GM10248 (cell line): ENCODE data around the gene CNGA2.

Experiments
- CTCF ChIA-PET: fragments of 300-600 bp; sonication (Branson Sonifier 250); formaldehyde crosslinking; extraction: SDS; loops from one replicate; lab custom pipeline; 2021; ENCODE audit warnings: antibody characterized with exemption; lab: Yijun Ruan, JAX
- POLR2A ChIA-PET: fragments of 350-650 bp; sonication (Branson Sonifier 250); formaldehyde crosslinking; extraction: SDS; loops from one replicate; lab custom pipeline; 2020; ENCODE audit warnings: antibody characterized with exemption; lab: Yijun Ruan, JAX
- DNase-seq: peaks from one replicate; pipeline ENCODE4 v3.0.0; 2012; ENCODE audit errors: extremely low spot score
- TF ChIP-seq, protein P1 (sequence below): IDR thresholded peaks from 2 replicates; pipeline ENCODE4 v1.5.1; 2012; ENCODE audit warnings: mild to moderate bottlenecking, low read depth; ENCODE audit errors: extremely low read depth, missing control alignments, control extremely low read depth

Gene CNGA2

DNA sequence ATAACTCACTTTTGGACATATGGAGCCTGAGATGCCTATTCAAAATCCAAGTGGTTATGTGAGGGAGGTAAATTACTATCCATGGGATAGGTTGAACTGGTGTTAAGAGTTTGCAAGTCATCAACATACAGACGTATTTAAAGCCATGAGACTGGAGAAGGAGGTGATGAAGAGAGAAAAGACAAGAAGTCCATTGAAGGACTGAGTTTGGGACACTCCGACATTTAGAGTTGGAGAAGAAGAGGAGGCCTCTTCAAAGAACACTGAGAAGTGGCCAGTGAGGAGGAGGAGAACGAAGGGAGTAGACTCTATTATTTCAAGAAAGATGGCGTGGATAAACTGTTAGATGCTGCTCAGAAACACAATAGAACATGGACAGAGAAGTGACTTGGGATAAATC lies at the start of gene CNGA2:
Gene CNGA2 (plus strand): TSS at position 301 of the 400 bp plus-strand sequence. CDS start 3,738 bp downstream, outside the sequence.
- ChIA-PET CTCF (no interaction called here), POLR2A (no interaction called here)
- DNase-seq, result no peak
- TF ChIP-seq, protein P1, sequence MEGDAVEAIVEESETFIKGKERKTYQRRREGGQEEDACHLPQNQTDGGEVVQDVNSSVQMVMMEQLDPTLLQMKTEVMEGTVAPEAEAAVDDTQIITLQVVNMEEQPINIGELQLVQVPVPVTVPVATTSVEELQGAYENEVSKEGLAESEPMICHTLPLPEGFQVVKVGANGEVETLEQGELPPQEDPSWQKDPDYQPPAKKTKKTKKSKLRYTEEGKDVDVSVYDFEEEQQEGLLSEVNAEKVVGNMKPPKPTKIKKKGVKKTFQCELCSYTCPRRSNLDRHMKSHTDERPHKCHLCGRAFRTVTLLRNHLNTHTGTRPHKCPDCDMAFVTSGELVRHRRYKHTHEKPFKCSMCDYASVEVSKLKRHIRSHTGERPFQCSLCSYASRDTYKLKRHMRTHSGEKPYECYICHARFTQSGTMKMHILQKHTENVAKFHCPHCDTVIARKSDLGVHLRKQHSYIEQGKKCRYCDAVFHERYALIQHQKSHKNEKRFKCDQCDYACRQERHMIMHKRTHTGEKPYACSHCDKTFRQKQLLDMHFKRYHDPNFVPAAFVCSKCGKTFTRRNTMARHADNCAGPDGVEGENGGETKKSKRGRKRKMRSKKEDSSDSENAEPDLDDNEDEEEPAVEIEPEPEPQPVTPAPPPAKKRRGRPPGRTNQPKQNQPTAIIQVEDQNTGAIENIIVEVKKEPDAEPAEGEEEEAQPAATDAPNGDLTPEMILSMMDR, result no peak

DNA sequence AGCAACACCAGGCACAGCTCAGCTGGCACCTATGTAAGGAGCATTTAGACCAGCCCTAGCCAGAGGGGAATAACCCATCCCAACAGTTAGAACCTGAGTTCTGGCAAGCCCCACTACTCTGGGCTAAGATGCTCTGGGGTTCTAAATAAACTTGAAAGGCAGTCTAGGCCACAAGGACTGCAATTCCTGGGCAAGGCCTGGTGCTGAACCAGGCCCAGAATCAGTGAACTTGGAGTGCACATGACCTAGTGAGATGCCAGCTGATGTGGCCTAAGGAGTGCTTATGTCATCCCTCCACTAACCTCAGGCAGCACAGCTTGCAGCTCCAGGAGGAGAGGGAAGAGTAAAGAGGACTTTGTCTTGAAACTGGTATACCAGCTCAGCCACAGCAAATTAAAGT lies 46.9 kb upstream of the CNGA2 start:
- ChIA-PET CTCF (no interaction called here), POLR2A (no interaction called here)
- DNase-seq, result no peak
- TF ChIP-seq, protein P1, result no peak

DNA sequence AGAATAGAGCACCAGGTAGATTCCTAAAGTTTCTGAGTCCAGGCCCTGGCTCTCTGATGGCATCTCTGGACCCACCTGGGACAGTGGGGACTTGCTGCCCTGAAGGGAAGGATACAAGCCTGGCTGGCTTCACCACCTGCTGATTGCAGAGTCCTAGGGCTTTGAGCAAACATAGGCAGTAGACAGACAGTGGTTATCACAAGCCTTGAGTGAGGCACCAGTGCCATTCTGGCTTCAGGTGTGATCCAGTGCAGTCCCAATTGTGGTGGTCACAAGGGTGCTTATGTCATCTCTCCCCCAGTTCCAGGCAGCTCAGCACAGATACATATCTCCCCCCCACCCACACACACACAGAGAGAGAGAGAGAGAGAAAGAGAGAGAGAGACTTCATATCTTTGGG lies 45.9 kb upstream of the CNGA2 start:
- ChIA-PET POLR2A (no interaction called here), CTCF (no interaction called here)
- no peak for DNase-seq
- TF ChIP-seq, protein P1, result no peak

DNA sequence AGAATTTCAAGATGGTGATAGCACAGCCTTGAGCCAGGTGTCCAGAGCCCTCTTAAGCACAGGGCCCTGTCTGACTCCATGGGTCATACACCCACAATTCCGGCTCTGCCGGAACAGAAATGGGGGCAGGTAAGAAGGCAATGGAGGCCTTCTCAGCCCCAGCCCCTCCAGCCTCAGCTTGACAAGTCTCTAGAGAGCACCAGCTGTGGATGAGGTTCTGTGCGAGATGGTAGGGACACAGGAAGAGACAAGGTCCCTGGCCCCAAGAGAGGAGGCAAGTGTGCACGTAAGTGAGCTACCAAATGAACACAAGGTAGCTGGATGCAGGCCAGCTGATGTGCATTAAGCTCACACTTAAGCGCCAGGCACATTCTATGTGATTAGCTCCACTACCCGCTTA lies 41.7 kb upstream of the CNGA2 start:
- ChIA-PET CTCF (no interaction called here), POLR2A (no interaction called here)
- TF ChIP-seq, protein P1, result no peak

DNA sequence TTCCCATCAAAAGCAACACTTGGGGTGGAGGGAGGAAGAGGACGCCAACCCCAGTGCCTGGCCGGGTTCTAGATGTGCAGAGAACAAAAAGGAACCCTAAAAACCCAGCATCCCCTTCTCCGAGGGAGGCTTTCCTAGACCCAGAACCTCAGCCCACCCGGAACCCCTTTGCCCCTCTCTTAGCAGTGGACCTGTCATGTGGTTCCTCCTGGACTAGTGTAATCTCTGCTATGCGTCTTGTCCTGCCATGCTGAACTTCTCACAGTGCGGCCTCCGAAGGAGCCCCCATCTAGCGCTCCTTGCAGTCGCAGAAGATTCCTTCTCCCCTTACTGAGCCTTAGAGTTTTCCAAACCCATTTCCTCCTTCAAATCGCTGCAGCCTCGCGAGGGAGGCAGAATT lies 40.4 kb upstream of the CNGA2 start:
- no peak for DNase-seq
- ChIA-PET CTCF (no interaction called here), POLR2A (no interaction called here)
- TF ChIP-seq, protein P1, result no peak

More for the DNA sequence above, 41.7 kb upstream of the CNGA2 start:
- no peak for DNase-seq

DNA sequence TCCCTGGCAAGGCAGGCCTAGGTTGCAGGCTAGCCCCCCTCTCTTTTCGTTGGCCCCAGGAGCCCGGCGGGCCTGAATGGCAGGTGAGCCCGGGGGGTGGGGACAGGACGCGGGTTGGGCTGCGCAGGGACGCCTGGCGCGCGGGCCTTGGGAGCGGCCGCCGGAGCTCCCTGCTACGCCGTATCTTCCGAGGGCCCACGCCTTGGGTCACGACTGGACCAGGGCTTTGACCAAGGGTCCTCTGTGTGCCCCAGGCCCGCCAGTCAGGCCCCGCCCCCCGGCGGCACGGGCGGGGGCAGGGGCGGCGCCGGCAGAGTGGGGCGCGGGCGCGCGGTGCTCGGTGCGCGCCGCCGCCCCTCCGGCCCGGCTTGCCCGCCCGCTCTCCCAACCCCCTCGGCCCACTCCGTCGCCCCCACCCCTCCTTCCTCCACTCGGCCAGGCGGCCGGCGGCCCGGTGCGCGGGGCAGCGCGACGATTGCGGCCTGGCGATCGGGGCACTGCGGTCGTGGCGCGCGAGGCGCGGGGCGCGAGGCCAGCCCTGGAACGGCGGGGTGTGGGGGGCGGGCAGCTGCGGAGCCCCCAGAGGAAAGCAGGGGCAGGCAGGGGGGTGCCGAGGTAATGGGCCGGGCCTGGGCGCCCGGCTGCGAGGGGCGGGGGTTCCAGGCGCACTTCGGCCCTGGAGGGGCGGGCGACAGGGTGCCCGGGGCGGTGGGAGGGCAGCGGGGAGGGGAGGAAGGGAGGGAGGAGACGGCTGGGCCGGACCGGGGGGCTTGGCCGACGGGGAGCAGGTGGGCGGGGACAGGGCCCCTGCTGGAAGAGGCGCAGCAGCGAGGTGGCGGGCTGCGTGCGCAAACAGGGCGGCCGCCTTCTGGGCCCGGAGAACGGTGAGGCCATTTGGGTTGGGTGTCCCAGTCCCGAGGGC lies 39.6 kb upstream of the CNGA2 start, which contains the start of gene PRRG3:
Gene PRRG3 (plus strand): TSS at position 798 of the 922 bp plus-strand sequence. CDS start 3,357 bp downstream, outside the sequence.
- TF ChIP-seq, protein P1, result no peak
- ChIA-PET POLR2A (no interaction called here), CTCF (no interaction called here)
- no peak for DNase-seq
